Subcutaneous adipose tissue (tissue), 4 donors: ENCODE data around the gene PRKACB. TPM values are rescaled to one million over a fixed set of nuclear protein-coding genes. Genes with fewer than 3 reads are reported as not detected.

Experiments used
- total RNA-seq, 4 donors: library from RNA; depleted of rRNA; stranded (reverse); fragments of >200 nt; gene quantifications; one replicate each; pipeline ENCODE4 v1.1.0, GENCODE V29; 2016
- TF ChIP-seq, protein P1 (sequence below): fragments of 450-650 bp; IDR thresholded peaks from one replicate; pipeline ENCODE4 v1.5.1; 2016; ENCODE audit warnings: low read depth, mild to moderate bottlenecking, control low read depth, antibody characterized with exemption, moderate library complexity

PRKACB gene
- total RNA-seq, 4 donors from 2014 or later = 14.5 to 51.0 (median 34.5) TPM

DNA sequence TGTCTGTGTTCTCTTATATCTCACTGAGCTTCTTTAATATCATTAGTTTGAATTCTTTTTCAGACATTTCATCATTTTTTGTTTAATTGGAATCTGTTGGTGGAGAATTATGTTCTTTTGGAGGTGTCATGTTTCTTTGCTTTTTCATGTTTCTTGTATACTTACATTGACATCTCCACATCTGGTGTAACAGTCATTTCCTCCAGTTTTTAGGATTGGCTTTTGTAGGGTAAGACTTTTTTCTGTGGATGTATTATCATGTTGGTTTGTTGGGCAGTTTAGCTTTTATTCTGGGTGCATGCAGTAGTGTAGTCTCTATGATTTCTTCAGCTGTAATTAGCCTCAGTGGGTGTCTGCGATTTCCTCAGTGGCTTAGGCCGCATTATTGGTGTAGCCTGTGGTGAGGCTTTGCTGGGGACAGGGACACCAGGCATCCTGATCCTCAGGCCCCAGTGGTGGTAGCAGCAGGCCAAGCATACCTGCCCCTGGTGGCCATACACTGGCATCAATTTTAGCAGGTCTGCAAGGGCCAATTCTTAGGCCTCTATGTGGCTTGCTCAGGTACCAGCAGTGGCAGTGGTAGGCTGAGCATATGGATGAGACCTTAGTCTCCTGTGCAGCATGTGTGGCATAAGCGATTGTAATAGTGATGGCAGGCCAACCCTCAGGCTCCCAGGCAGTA is 79.8 kb downstream of the PRKACB start:
- TF ChIP-seq, protein P1, sequence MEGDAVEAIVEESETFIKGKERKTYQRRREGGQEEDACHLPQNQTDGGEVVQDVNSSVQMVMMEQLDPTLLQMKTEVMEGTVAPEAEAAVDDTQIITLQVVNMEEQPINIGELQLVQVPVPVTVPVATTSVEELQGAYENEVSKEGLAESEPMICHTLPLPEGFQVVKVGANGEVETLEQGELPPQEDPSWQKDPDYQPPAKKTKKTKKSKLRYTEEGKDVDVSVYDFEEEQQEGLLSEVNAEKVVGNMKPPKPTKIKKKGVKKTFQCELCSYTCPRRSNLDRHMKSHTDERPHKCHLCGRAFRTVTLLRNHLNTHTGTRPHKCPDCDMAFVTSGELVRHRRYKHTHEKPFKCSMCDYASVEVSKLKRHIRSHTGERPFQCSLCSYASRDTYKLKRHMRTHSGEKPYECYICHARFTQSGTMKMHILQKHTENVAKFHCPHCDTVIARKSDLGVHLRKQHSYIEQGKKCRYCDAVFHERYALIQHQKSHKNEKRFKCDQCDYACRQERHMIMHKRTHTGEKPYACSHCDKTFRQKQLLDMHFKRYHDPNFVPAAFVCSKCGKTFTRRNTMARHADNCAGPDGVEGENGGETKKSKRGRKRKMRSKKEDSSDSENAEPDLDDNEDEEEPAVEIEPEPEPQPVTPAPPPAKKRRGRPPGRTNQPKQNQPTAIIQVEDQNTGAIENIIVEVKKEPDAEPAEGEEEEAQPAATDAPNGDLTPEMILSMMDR = no peak

DNA sequence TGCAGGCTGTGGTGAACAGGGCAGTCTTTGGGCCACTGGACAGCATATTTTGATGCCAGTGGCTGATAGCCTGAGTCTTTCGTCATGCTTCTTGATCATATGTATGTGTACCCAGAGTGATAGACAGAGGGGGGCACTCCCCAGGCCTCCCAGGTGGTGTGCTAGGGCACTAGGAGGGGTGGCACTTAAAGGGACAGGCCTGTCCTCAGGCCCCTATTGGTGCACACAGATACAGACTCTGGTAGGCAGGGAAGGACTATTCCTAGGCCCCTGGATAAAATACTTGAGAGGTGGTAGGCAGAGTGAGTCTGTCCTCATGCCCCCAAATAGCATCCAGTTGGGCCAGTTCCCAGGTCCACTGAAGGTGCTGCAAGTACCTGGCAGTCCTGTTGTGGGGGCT is 80.8 kb downstream of the PRKACB start:
- TF ChIP-seq, protein P1 = no peak

DNA sequence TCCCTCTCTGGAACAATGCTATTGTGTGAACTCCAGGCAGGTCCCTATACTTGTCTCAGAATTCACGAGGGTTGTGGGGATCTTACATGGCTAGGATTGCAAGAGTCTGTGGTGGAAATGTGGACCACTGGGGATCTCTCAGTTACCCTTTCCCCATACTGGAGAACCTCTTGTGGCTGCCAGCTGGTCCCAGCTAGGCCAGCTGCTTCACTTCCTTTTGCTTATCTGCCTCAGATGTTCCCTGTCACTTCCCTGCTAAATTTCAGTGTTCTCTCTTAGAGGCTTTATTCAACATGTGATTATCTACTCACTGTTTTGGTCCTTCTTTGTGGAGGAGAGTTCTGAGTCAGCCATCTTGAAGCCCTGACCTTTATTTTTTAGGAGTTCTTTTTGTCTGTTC is 81.6 kb downstream of the PRKACB start:
- TF ChIP-seq, protein P1 = no peak

DNA sequence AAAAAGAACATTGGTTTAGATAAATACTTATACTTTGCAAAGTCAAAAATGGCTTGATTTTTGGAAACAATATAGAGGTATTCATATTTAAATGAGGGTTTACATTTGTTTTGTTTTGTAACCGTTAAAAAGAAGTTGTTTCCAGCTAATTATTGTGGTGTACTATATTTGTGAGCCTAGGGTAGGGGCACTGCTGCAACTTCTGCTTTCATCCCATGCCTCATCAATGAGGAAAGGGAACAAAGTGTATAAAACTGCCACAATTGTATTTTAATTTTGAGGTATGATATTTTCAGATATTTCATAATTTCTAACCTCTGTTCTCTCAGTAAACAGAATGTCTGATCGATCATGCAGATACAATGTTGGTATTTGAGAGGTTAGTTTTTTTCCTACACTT is 92.2 kb downstream of the PRKACB start:
- TF ChIP-seq, protein P1 = no peak

DNA sequence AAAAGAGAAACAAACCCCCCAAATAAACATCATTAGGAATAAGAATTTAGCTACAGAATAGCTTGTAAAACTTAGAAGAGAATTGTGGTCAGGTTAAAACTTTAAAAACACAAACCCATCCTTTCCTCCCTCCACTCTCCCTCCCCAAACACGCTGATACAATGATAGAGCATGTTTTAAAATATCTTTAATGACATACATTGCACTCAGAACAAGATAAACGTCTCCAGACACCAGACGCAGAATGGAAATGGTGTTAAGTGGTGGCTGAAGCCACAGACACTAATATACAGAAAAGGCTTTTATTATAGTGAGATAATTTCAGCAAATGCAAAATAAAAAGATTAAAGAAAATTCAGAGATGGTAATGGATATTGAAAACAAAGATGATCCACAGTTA is 98.6 kb downstream of the PRKACB start:
- TF ChIP-seq, protein P1 = no peak

DNA sequence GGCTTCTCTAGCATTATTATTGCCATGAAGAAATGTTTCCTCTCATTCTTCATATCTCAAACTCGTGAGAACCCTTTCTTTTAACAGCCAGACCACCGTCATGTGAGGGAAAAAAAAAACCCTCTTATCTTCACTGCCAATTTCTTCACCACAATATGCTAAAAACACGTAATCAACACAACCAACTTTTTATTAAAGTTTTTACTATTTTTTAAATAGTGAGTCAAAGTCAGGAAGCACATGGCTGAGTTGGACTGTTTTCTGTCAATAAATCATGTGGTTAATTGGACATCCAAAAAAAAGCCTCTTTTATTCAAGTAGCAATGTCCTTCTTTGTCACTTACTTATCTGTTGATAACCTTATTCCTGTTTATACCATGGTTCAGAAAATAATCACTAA is 101.5 kb downstream of the PRKACB start:
- TF ChIP-seq, protein P1 = no peak

DNA sequence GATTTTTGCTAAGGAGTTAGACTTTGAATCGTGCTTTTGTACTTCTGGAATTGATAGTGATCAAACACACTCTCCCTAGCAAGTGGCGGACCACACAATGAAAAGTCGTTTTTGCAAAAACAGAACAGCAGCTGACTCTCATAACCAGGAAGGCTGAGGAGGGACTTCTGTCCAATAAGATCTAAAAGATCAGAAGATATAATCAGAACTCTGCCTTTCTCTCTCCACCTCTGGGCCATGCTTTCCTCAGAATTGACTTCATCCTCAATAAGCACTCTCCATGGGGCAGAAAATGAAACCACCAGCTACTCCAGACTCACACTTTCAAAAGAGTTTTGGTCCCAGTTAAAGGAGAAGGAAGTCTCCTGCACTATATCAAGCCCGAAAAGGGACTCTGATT is 102.1 kb downstream of the PRKACB start:
- TF ChIP-seq, protein P1 = no peak
